NCI-H2196 (cell line): ENCODE measurements around the gene GJB6.
A peak's percentile ranks its signal among the peaks of the same experiment; 100 is the strongest.
"Not testable (repeated sequence)": the region's sequence is repeated elsewhere in the genome, so short reads cannot be mapped to it uniquely, and the experiment has no call there.

ENCODE experiments used
- DNase-seq: peaks from one replicate; lab custom pipeline; 2025; ENCODE audit not compliant: unreplicated experiment; lab: John Stamatoyannopoulos, UW

GJB6 gene

DNA sequence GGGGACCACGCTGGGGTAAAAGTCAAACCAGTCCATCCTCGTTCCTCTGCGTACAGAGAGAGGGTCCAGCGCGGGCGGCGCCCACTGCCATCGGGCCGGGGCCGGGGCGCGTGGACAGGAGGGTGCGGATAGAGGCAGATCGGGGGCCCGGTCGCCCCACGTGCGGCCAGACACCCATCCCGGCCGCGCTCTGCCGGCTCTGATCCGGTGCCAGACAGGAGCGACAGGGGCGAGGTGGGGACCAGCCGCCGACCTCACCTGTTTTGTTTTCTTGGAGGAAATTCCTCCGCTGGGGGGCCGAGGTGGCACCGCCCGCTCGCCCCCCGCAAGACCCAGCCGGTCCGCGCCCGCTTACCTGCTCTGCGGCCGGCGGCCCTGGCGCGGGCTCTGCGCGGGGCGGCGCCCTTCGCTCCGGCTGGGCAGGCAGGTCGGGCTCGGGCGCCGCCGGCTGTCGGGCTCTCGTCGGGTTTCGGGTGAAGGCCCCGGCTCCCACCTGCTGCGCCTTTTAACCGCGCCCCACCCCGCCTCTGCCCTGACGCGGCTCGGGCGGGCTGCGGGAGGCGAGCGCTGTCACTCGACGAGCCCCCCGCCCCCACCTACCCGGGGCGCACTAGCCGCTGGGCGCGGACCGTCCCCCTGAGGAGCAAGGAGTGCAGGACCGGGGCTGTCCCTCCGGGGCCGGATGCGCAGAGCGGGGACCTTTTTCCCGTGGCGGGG is at the start of gene GJB6:
Gene GJB6, minus strand, starts transcription at position 481 of the 717 bp plus-strand sequence. CDS start 8,839 bp downstream, outside the sequence.
- no peak for DNase-seq

- DNase-seq = not testable (repeated sequence)
Observed at GRCh38 chr13:20276901-20277300, 44.8 kb upstream of the GJB6 start.

DNA sequence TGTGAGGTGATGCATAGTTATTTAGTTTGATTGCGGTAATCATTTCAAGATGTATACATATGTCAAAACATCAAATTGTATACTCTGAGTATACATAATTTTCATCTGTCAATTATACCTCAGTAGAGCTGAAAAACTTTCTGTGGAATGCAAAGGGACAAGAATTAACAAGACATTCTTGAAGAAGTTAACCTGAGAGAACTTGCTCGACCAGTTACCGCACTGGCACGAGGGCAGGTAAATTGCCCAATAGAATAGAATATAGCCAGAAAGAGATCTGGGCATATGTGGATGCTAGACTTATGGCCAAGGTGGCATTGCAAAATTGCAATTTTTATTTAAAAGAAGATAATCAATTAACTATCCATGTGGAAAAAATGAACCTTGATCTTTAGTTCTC is 42.3 kb upstream of the GJB6 start:
- no peak for DNase-seq

- DNase-seq = no peak
Observed at GRCh38 chr13:20272588-20273171, 40.6 kb upstream of the GJB6 start.

DNA sequence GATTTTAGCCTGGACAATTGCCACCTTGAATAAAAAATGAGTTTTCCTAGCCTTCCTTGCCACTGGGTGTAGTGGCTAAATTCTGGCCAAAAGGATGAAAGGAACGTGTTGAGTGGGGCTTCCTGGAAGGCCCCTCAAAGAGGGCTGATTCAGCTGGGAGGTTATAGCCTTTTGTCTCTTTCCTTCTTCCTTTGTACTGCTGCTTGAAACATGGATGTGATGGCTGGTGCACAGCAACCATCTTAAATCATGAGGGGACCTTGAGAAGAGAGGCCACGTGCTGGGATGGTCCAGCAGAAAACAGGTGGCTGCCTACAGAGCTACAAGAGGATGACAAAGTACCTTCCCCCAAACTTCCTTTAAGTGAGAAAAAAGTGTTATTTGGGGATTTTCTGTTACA is 40.0 kb upstream of the GJB6 start:
- DNase-seq = no peak

DNA sequence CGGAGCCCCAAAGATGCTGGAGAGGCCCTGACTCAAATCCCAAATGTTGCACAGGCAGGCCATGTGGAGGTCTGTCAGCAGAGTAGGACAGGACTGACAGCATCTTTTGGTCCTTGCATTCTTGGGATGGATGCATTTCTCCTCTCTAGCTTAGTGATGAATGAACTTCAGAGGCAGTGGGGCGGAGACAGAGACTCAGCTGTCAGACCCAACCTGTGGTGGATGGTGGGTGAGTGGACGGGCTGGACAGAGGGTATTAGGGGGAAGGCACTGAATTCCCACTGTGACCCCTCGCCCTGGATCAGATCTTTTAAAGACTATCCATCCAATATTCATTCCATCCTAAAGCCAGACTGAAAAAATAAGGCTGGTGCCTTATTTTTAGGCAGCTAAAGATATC is 39.3 kb upstream of the GJB6 start:
- DNase-seq = no peak

- DNase-seq = no peak
Observed at GRCh38 chr13:20270163-20270865, 38.2 kb upstream of the GJB6 start.

- no peak for DNase-seq
Observed at GRCh38 chr13:20264271-20265018, 32.3 kb upstream of the GJB6 start.

DNA sequence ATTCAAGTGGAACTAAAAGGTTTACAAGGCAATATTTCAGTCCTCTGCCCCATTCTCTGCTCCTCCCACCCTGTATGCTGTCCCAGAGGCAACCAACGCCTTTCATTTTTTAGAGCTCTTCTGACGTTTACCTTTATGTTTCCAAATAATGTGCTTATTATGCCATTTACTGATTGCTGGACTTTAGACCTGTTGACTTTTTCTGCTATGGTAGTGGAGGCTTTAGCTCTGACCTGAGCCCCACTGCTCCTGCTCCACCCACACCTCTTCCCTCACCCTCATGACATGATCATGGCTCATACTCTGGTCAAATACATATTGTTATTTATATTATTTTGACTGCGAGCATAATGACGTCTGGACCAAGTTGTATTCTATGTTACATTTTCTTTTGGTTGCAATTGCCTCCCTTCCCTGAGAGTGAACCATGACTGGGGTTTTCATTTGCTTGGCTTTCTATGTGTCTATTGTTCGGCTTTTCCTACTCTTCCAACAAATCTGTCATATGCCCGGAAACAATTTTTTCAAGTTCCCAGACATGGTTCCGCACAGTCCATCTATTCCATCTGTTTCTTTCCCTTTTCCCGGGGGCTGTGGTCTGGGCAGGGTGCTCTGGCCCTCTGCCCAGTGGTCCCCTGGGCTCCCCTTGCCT is 31.4 kb upstream of the GJB6 start:
- DNase-seq = no peak

- no peak for DNase-seq
Observed at GRCh38 chr13:20258963-20259288, 26.8 kb upstream of the GJB6 start.

DNA sequence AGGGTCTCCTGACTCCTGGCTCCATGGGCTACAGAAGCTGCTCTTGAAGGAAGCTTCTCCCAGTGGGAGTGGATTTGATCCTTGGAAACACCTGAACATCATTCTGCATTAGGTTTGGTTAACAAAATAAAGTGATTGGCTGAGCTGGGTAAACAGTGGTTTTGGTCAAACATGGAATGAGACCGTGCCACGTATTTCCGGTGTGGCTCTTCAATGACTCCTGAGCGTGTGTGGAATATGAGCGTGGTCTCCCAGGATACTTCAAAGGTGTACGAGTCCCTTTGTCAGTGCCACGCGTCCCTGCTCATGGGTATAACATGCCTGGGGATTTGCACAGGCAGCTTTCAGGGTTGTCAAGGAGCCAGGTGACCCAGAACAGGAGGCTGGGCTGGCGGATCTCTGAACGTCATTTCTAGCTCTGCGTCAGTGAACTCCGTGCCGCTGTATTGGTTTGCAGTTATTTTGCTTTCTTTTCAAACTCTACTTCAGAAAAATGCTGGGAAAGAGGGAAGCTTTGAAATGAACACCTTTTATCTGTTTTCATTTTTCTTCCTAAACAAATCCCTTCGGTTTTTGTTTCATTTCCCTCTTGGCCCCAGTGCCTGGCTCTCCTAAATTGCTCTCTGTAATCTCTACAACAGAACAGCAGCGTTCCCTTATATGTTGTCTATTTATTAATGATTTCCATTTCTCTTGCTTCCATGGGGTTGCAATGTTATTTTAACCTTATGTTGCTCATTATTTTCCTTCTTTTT is 26.3 kb upstream of the GJB6 start:
- DNase-seq = peak; percentile 3

- no peak for DNase-seq
Observed at GRCh38 chr13:20254076-20254475, 22.0 kb upstream of the GJB6 start.

GRCh38 chr13:20249913-20250312 is 17.8 kb upstream of the GJB6 start:
- DNase-seq = no peak

DNA sequence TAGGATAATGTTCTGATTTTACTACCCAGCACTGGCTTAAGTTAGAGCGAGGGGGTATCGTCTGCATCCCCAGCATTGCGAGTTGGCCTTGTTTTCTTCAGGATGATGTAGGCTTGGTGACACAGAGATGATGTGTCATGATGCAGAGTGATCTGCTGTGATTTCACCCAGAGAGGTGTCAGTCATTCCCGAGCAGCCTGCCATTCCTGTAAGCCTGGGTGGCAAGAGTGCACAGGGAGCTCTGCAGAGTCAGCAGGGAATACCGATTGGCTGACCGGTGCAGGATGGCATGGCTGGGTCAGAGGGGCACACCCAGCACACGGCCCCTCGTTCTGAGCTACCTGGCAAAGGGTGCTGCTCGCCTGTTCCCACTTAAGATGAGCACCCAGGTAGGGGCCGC is 15.8 kb upstream of the GJB6 start:
- no peak for DNase-seq

GRCh38 chr13:20247403-20247802 is 15.3 kb upstream of the GJB6 start:
- no peak for DNase-seq

GRCh38 chr13:20241593-20241992 is 9.5 kb upstream of the GJB6 start:
- DNase-seq = no peak

DNA sequence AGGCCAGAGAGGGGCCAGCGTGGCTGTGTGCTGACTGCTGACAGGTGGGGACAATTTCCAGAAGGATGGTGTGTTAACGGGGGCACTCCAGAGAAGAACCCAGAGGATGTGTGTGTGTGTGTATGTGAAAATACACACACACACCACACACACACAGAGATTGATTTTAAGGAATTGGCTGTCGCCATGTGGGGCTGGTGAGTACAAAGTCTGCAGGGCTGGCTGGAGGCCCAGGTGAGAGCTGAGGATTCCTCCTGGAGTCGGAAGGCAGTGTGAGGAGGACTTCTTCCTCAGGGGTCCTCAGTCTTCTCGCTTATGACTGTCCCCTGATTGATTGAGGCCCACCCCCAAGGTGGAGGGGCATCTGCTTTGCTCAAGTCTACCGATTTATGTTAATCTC is 7.6 kb upstream of the GJB6 start:
- DNase-seq = no peak

DNA sequence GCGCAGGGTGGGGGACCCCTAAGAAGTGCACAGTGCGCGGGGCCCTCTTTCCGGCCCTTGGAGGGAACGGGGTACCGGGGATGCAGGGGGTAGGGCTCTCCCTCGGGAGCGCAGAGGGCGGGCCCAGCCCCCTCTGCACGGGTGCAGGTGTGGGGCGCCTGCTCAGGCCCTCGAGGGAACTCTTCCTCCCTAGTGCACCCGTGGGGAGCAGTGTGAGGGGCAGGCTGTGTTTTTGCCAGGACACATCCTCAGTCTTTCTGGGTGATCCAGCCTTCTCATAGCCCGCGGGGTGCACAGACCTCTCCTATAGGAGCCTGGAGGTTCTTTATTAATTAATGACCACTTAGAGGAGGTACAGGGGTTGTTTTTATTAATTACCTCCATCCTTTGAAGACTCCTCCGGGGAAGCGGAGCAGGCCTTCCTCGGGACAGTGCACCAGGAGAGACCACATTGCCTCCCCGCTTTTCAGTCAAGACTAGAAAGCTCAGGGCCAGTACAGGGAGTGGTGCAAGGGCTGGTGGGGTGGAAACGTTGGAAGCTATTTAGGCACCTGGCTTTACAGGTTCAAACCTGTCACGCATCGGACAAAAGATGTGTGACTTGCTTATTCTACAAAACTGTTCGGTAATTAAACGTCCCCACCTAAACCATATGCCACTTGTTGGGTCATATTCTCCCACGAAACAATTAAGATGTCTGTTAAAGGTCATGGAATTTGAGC is 598 bp upstream of the GJB6 start:
- DNase-seq = no peak

GRCh38 chr13:20230913-20231838 is 943 bp downstream of the GJB6 start:
- DNase-seq = no peak
